ENCODE measurements around the gene FNDC10.

DNA sequence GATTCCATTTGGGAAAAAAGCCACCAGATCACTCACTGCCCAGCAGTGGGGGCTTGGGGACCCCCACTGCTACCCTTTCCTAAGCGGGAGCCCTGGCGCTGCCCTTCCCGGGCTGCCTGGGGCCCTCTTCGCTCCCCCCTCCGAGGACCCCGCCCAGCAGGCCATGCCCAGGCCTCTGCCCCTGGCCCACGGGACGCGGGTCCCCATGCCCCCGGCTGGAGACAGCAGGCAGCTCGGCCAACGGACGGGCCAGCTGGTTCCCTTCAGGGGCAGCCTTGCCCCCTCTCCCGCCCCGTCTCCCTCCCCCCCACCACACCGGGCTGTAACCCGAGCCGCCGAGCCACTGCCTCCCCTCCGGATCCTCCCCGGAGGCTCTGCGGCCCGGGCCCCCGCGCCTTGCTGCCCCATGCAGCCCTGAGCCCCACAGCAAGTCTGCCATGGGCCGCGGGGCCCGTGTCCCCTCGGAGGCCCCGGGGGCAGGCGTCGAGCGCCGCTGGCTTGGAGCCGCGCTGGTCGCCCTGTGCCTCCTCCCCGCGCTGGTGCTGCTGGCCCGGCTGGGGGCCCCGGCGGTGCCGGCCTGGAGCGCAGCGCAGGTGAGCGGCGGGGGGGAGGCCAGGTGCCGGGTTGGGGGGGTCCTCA, 32.0 kb upstream of the FNDC10 start, which contains the start of gene MMP23B:
- TF ChIP-seq, protein P1, sequence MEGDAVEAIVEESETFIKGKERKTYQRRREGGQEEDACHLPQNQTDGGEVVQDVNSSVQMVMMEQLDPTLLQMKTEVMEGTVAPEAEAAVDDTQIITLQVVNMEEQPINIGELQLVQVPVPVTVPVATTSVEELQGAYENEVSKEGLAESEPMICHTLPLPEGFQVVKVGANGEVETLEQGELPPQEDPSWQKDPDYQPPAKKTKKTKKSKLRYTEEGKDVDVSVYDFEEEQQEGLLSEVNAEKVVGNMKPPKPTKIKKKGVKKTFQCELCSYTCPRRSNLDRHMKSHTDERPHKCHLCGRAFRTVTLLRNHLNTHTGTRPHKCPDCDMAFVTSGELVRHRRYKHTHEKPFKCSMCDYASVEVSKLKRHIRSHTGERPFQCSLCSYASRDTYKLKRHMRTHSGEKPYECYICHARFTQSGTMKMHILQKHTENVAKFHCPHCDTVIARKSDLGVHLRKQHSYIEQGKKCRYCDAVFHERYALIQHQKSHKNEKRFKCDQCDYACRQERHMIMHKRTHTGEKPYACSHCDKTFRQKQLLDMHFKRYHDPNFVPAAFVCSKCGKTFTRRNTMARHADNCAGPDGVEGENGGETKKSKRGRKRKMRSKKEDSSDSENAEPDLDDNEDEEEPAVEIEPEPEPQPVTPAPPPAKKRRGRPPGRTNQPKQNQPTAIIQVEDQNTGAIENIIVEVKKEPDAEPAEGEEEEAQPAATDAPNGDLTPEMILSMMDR (conservative IDR thresholded peaks at IDR 0.05 in 1 of 2, IDR thresholded peaks at IDR 0.05 in 1 of 2; ENCODE audit: extremely low read depth in 1 of 2, insufficient read depth in 1 of 2, low read depth in 1 of 2, low read length in 2 of 2): no peak
- TF ChIP-seq EZH2 (IDR thresholded peaks at IDR 0.05; ENCODE audit: borderline replicate concordance, low read length): no peak
